Upper lobe of left lung (tissue), 4 donors: ENCODE measurements around the gene SNX32.

ENCODE experiments used
- EP300 ChIP-seq, 4 donors: sonication (generic); formaldehyde crosslinking; IDR thresholded peaks; one replicate each; pipeline ENCODE4 v1.5.1; 2017; ENCODE audit warnings: antibody characterized with exemption in 4 of 4, control low read depth in 2 of 4
- POLR2A ChIP-seq, 4 donors: fragments of 450-650 bp; IDR thresholded peaks; one replicate each; pipeline ENCODE4 v1.5.1; 2016 to 2017; ENCODE audit warnings: antibody characterized with exemption in 4 of 4, mild to moderate bottlenecking in 2 of 4
- POLR2AphosphoS5 ChIP-seq, 2 donors: sonication (generic); formaldehyde crosslinking; IDR thresholded peaks; one replicate each; pipeline ENCODE4 v1.5.1; 2017; ENCODE audit warnings: antibody characterized with exemption in 2 of 2
- TF ChIP-seq, protein P1 (sequence below), 6 experiments: fragments of 450-650 bp in 4 of 6; fragments of 200-600 bp in 2 of 6; sonication (generic) in 2 of 6; IDR thresholded peaks; one replicate each; pipeline ENCODE4 v1.5.1; 2016 to 2019; ENCODE audit warnings: antibody characterized with exemption in 6 of 6

DNA sequence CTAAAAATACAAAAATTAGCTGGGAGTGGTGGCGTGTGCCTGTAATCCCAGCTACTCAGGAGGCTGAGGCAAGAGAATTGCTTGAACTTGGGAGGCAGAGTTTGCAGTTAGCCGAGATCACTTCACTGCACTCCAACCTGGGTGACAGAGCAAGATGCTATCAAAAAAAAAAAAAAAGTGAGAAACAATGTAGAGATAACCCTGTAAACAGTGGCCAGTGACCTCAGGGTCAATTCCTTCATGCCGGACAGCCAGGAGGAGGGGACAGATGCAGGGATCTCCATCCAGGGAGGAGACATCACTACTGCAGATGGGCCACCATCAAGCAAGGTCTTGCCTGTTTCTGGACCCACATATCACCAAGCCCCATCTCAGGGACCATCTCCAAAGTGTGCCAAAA lies 14.0 kb downstream of the SNX32 start:
- TF ChIP-seq POLR2AphosphoS5 (IDR thresholded peaks at IDR 0.05) (no peak), POLR2A (IDR thresholded peaks at IDR 0.05) (no peak), EP300 (IDR thresholded peaks at IDR 0.05) (no peak)
- TF ChIP-seq, protein P1, sequence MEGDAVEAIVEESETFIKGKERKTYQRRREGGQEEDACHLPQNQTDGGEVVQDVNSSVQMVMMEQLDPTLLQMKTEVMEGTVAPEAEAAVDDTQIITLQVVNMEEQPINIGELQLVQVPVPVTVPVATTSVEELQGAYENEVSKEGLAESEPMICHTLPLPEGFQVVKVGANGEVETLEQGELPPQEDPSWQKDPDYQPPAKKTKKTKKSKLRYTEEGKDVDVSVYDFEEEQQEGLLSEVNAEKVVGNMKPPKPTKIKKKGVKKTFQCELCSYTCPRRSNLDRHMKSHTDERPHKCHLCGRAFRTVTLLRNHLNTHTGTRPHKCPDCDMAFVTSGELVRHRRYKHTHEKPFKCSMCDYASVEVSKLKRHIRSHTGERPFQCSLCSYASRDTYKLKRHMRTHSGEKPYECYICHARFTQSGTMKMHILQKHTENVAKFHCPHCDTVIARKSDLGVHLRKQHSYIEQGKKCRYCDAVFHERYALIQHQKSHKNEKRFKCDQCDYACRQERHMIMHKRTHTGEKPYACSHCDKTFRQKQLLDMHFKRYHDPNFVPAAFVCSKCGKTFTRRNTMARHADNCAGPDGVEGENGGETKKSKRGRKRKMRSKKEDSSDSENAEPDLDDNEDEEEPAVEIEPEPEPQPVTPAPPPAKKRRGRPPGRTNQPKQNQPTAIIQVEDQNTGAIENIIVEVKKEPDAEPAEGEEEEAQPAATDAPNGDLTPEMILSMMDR (IDR thresholded peaks at IDR 0.05), result no peak
